Kidney glomerular epithelial cell (primary cell): ENCODE data around the gene CCNQ.
A peak's percentile ranks its signal among the peaks of the same experiment; 100 is the strongest.

Experiments used
- DNase-seq: peaks from one replicate; lab custom pipeline; 2025; lab: John Stamatoyannopoulos, UW

CCNQ gene

GRCh38 chrX:153637121-153638040, 38.4 kb upstream of the CCNQ start:
- no peak for DNase-seq

- no peak for DNase-seq
Observed at GRCh38 chrX:153636716-153637115, 37.8 kb upstream of the CCNQ start.

- peak; percentile 0 for DNase-seq
Observed at GRCh38 chrX:153635788-153636668, 37.1 kb upstream of the CCNQ start.

GRCh38 chrX:153635388-153635787, 36.4 kb upstream of the CCNQ start:
- DNase-seq: no peak

- DNase-seq: no peak
Observed at GRCh38 chrX:153634832-153635231, 35.9 kb upstream of the CCNQ start.

- DNase-seq: no peak
Observed at GRCh38 chrX:153634236-153634635, 35.3 kb upstream of the CCNQ start.

- DNase-seq: no peak
Observed at GRCh38 chrX:153633607-153634180, 34.8 kb upstream of the CCNQ start.

- no peak for DNase-seq
Observed at GRCh38 chrX:153633048-153633447, 34.1 kb upstream of the CCNQ start.

- DNase-seq: no peak
Observed at GRCh38 chrX:153632595-153632946, 33.6 kb upstream of the CCNQ start.

- DNase-seq: no peak
Observed at GRCh38 chrX:153631907-153632594, 33.1 kb upstream of the CCNQ start.

- no peak for DNase-seq
Observed at GRCh38 chrX:153631346-153631745, 32.4 kb upstream of the CCNQ start.

- no peak for DNase-seq
Observed at GRCh38 chrX:153628665-153629064, 29.7 kb upstream of the CCNQ start.

- no peak for DNase-seq
Observed at GRCh38 chrX:153628129-153628528, 29.2 kb upstream of the CCNQ start.

- DNase-seq: no peak
Observed at GRCh38 chrX:153627675-153628111, 28.8 kb upstream of the CCNQ start.

- DNase-seq: no peak
Observed at GRCh38 chrX:153626863-153627674, 28.1 kb upstream of the CCNQ start.

GRCh38 chrX:153626025-153626633, 27.2 kb upstream of the CCNQ start:
- DNase-seq: no peak

- no peak for DNase-seq
Observed at GRCh38 chrX:153625271-153626024, 26.5 kb upstream of the CCNQ start.

GRCh38 chrX:153624196-153625091, 25.5 kb upstream of the CCNQ start:
- DNase-seq: no peak
